CD4-positive, alpha-beta T cell treated with Interleukin-15 for 1 hour (primary cell): Measurements from ENCODE around the gene ABHD1.
"Not testable (repeated sequence)": the region's sequence is repeated elsewhere in the genome, so short reads cannot be mapped to it uniquely, and the experiment has no call there.

Experiments used
- DNase-seq: peaks from one replicate; pipeline ENCODE4 v3.0.0-alpha.2; 2020

Gene ABHD1

DNA sequence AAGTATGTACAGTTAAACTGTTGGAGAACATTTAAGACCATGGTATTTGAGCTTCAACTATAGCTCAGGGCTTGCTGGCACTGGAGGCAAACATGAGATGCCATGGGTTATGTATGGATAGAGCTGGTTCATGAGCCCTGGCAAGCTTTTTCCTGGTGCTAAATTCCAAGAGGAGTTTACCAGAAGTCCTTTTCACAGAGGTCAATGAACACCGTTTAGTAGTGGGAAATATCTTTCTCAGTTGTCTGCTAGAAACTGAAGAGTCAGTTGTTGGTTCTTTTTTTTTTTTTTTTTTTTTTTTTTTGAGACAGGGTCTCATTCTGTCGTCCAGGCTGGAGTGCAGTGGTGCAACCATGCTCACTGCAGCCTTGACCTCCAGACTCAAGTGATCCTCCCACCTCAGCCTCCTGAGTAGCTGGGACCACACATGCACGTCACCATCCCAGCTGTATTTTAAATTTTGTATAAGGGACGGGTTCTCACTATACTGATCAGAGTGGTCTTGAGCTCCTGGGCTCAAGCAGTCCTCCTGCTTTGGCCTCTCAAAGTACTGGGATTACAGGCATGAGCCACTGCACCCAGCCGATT, 35.7 kb upstream of the ABHD1 start:
- DNase-seq, result no peak

DNA sequence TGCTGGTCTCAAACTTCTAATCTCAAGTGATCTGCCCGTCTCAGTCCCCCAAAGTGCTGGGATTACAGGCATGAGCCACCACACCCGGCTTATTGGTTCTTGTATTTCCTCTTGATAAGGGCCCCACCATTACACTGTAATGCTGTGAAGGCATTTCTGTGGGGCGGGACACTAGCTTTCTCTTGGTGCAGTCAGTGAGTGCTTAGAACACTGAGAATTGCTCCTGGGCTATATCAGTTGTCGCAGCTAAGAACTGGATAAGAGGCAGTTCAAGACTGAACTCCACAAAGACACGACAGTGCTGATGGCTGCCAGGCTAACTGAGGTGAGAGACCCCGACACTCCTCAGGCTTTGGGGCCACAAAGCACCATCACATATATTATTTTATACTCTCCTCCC, 35.0 kb upstream of the ABHD1 start:
- DNase-seq, result no peak

DNA sequence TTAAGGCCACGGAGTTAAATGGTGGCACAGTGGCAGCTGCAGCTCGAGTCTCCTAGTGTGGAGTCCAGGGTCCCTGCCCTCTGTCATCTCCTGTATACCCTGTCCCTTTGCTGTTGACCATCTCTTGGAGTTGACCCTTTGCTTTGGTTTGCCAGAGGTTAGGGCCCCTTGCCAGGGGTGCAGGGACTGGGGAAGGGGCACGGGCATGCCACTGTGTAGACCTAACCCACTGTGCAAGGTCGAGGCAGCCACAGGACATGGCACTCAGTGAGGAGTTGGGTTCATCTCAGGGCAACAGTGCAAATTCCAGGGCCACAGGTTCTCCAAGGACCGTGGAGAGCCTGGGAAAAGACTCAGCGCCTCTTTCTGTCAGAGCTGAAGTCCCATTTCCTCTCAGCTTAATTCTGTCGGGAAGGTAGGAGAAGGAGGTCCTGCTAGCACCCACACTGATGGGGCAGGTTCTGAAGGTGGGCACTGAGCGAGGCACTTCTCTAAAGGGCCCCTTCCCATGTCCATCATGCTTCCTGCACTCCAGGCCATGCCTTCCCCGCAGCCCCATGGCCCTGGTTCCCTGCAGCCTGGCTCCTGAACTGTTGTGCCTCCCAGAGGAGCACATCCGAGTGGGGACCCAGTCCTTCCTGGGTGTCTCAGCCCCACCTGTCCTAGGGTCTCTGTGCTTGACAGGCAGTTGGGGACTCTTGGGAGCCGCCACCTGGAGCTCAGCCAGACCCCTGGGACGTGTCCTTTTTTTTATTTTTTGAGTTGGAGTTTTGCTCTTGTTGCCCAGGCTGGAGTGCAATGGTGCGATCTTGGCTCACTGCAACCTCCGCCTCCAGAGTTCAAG, 34.3 kb upstream of the ABHD1 start:
- no peak for DNase-seq

- no peak for DNase-seq
Observed at GRCh38 chr2:27091746-27092695, 31.6 kb upstream of the ABHD1 start.

GRCh38 chr2:27092696-27093429, 30.8 kb upstream of the ABHD1 start:
- DNase-seq, result no peak

DNA sequence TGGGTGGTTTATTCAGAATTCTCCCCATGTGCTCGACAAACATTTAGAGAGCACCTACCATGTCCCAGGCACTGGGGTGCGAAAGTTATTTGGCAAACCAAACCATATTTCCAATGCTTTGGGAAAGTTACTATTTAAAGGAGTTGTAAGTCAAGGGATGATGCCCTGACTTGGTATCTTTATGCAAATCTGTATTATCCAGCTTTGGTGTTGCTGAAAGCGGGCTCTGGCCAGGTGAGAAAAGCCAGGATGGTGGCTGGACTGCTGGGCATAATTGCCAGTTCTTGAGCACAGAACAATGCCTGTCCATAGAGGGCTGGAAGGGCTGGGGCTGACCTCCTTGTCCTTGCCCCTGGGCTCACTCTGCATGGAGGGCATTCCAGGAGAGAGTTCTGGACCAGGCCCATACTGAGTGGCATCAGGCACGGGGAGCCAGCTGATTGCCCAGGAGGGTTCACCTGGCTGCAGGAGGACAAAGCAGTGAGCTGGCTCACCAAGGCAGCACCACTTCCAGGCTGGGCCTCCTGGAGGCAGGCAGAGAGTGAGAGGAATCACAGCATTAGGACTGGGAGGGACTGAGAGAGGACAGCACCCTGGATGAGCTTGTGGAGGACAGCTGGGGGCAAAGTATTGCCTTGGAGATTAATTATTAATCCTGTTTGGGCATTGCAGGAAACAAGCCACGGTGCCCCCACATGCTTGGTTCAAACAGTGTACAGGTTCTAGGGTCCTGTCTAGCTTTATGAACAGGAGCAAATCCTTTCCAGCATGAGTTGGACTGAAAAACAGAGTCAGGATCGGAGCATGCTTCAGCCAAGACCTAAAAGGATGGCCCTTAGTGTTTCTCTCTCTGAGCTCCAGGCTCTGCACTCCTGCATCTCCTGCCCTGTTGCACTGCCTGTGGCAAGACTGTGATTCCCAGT, 29.9 kb upstream of the ABHD1 start:
- no peak for DNase-seq

GRCh38 chr2:27094353-27094984, 29.1 kb upstream of the ABHD1 start:
- no peak for DNase-seq

DNA sequence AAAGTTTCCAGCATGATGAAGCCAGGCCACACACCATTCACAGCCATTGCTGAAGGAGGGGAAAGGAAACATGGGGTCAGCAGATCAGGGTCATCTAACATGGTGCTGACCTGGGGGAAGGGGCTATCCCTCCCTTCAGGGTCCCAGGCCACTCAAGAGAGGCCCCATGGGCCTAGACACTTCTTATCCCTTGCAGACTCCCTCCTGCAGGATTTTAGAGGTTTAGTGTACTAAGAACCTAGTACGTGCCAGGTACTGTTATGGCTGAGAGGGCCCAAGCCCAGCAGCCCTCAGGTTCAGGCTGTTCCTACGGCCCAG, 28.2 kb upstream of the ABHD1 start:
- no peak for DNase-seq

DNA sequence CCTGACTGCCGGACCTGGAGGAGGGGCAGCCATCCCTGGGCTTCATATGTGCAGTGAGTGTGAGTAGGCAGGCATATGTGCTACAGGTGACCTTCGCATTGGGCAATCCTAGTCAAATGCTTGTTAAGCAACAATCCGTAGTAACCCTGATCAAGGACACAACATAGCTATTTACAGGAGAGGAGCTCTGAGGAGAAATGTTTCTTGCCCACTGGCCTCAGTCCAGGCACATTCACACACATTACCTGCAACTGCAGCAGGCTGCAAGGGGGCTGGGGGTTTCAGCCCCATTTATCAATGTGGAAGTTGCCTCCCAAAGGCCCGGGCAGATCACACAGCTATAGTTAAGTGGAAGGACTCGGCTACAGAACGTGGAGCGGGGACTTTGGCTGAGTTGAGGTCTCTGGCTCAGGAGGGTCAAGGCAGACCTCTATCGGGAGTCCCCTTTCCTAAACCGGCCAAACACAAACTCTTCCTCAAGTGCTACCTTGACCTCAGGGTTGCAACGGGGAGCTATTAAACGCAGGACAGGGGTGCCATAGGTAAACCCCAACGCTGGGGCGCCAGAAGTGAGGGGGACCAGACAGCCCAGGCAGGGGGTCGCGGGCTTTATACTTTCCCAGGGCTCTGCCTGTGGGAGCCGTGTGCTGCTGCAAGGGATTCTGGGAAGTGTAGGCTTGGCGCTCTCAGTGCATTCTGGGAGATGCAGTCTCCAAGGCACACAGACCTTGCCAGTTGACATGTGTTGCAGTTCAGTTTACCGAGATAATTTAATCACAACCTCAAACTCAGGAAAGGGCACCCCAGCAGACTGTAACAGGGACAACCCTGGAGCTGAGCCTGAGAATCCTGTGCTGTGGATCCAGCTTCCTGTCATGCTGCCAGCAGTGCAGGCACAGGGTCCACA, 27.6 kb upstream of the ABHD1 start:
- peak; percentile 49 for DNase-seq

DNA sequence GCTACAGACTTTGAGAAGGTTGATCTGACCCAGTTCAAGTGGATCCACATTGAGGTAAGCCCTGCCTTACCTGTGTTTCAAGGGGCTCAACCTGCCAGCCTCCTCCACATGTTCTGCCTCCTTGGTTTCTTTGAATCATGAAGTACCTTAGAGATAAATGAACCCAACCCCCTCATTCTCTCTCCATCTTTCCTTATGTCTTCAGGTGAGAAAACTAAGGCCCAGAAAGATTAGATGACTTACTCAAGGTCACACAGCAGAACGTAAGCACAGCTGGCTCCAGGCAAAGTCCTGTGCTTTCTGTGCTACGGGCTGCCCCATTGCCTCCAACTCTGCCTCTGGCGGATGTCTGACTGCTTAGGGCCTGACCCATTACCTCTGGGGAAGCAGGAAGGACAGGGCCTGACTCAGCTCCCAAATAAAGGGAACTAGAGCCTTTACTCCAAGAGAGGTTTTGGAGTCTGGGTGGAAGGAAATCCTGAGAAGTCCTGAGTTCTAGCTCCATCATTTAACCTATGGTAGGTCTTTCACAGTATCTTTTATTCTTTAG, 26.8 kb upstream of the ABHD1 start:
- DNase-seq, result peak; percentile 36

DNA sequence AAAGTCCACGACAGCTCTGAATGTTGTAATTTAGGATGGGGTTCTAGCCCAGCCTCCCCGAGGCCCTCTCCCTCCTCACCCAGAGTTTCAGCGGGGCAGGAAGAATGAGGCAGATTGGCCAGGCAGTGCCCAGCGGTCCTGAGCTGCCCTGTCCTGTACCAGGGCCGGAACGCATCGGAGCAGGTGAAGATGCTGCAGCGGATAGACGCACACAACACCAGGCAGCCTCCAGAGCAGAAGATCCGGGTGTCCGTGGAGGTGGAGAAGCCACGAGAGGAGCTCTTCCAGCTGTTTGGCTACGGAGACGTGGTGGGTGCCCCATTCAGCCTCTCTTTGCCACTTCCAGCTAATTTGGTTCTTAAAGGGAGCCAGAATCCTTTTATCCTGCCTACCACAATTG, 26.3 kb upstream of the ABHD1 start:
- DNase-seq, result no peak

- DNase-seq, result no peak
Observed at GRCh38 chr2:27099334-27099955, 24.2 kb upstream of the ABHD1 start.

DNA sequence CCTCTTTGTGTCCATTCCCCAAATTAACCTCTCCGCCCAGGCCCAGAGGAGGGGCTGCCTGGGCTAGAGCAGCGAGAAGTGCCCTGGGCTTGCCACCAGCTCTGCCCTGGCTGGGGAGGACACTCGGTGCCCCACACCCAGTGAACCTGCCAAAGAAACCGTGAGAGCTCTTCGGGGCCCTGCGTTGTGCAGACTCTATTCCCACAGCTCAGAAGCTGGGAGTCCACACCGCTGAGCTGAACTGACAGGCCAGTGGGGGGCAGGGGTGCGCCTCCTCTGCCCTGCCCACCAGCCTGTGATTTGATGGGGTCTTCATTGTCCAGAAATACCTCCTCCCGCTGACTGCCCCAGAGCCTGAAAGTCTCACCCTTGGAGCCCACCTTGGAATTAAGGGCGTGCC, 23.6 kb upstream of the ABHD1 start:
- DNase-seq, result no peak

DNA sequence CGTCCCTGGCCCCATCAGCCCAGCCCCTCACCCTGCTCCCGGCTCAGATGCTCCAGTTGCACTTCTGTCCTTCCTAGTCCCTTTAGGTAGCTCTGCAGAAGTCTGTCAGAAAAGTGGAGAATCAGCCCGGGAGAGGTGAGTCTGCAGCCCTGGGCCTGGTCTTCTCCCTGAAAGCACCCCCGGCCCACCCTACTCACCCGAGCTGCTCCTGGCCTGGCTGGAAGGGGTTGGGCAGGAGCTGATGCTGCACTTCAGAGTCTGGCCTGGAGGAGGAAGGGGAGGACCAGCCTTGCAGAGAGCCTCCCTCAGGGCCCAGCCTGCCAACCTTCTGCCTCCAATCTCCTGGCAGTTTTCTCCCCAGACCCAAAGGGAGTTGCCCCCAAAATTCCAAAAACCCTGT, 21.3 kb upstream of the ABHD1 start:
- DNase-seq, result no peak

GRCh38 chr2:27105981-27106380, 17.6 kb upstream of the ABHD1 start:
- DNase-seq, result no peak

GRCh38 chr2:27108221-27108620, 15.4 kb upstream of the ABHD1 start:
- no peak for DNase-seq

DNA sequence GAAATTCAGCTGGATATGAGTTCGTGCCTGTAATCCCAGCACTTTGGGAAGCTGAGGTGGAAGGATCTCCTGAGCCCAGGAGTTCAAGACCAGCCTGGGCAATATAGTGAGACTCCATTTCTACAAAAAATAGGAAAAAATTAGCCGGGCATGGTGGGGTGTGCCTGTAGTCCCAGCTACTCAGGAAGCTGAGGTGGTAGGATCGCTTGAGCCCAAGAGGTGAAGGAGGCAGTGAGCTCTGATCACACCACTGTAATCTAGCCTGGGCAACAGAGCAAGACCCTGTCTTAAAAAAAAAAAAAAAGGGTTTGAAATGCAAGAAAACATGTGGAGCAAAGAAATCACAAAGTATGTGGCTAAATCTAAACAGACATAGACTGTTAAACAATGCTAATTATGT, 14.5 kb upstream of the ABHD1 start:
- no peak for DNase-seq

DNA sequence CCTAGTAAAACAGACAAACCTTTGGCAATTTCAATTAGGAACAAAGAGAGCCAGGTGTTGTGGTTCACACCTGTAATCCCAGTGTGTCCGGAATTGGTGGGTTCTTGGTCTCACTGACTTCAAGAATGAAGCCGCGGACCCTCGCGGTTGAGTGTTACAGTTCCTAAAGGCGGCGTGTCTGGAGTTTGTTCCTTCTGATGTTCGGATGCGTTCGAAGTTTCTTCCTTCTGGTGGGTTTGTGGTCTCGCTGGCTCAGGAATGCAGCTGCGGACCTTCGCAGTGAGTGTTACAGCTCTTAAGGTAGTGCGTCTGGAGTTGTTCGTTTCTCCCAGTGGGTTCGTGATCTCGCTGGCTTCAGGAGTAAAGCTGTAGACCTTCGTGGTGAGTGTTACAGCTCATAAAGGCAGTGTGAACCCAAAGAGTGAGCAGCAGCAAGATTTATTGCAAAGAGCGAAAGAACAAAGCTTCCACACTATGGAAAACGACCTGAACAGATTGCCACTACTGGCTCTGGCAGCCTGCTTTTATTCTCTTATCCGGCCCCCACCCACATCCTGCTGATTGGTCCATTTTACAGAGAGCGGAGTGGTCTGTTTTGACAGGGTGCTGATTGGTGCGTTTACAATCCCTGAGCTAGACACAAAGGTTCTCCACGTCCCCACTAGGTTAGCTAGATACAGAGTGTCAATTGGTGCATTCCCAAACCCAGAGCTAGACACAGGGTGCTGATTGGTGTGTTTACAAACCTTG, 12.8 kb upstream of the ABHD1 start:
- DNase-seq, result not testable (repeated sequence)
